Liver (tissue), 2 donors: Measurements from ENCODE around the gene SCLT1.

Experiments
- CTCF ChIP-seq: fragments of 150-350 bp; IDR thresholded peaks from 2 replicates; pipeline ENCODE4 v1.5.1; 2017; ENCODE audit warnings: improper control_type of control experiment, low read depth, low read length; ENCODE audit not compliant: missing input control
- MAX ChIP-seq: IDR thresholded peaks from 2 replicates; pipeline ENCODE4 v1.6.1; 2016; ENCODE audit warnings: antibody characterized with exemption
- donor health status: healthy.

- TF ChIP-seq CTCF: no peak
- TF ChIP-seq MAX: no peak
Measured at GRCh38 chr4:128979934-128980333, 113.4 kb downstream of the SCLT1 start.
